GM18867 (cell line): ENCODE results near the gene GALNT11.

Experiments used
- ATAC-seq: cut with Tn5 transposase; IDR thresholded peaks from one replicate; pipeline ENCODE4 v1.9.1; 2021; ENCODE audit warnings: mild to moderate bottlenecking, moderate library complexity; ENCODE audit not compliant: unreplicated experiment

The GALNT11 gene

DNA sequence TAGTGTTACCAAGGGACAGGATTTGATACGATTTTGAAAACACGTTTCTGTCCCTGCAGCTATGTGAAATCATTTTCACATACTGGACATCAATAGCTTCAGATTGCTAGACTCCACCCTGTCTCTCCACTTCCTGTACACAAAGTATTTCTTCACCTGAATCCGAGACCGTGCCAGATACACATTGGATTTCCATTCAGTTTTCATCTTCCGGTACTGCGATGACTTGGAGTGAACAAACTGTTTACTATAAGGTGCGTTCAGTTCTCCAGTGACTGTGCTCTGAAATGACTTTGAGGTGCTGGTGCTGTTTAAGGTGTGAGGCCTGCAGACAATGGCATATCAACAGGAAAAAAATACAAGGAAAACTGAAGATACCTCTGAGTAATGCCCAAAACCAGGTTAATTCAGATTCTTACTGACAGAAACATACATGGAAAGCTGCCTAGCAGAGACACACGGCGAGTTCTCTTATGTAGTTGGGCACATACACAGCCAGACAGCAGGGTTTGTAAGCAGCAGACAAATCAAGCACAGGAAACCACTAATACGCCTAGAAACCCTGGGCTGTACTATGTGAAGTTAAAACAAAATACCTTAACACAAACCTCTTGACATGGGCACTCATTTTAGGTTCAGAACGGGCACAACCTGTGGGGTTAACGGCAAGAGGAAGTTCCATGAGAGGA, 119.2 kb downstream of the GALNT11 start:
- ATAC-seq: no peak

- no peak for ATAC-seq
Measured at GRCh38 chr7:152145853-152146466, 120.5 kb downstream of the GALNT11 start.

DNA sequence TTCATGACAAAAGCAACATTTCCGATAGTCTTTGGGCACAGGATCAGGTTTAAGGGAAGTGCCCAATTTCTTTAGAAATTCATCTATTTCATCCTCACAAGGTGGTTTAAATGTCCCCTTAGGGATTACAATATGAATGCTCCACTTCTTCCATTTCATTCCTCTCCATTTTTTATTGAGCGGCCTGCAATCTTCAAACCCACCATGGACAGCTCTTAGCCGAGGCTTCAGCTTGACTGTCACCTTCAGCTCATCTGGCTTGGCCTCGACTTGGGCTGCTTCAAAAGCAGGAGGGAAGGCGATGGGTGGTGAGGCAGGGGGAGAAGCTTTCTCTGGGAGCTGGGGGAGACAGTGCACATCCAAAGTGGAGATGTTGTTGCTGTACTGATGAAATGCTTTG, 123.2 kb downstream of the GALNT11 start:
- ATAC-seq: no peak

DNA sequence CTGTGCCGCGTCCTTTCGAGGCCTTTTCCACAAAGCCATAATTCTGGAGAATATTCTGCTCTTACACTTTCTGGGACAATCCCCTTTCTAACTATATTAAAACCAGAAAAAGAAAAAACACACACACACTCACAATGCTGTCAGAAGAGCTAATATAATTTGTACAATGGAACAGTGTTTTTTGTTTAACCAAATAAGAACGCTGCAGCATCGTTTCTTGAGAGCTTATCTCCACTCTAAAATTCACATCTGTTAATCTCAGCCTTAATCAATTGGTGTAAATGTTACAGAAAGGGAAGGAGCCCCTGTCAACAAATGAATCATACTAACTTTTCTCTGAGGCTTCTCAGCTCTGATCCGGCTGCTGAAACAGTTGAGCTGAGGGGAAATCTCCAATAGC, 123.9 kb downstream of the GALNT11 start:
- ATAC-seq: no peak

DNA sequence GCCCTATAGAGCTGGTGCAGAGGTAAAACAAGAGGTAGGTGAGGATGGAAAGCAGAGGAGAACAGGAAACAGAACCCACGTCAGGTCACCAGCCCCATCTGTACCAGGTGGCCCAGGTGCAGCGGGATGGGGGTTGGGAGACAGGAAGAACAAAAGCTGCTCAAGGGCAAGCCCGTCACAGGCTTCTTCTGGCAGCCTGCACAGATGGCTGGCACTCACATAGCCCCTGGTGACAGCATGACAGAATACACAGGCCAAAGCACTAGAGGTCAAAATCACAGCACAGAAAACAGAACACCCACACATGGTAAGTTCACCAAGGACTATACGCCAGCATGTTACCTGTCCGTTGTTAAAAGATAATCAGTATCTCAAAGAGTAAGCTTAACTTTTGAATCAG, 126.8 kb downstream of the GALNT11 start:
- no peak for ATAC-seq

DNA sequence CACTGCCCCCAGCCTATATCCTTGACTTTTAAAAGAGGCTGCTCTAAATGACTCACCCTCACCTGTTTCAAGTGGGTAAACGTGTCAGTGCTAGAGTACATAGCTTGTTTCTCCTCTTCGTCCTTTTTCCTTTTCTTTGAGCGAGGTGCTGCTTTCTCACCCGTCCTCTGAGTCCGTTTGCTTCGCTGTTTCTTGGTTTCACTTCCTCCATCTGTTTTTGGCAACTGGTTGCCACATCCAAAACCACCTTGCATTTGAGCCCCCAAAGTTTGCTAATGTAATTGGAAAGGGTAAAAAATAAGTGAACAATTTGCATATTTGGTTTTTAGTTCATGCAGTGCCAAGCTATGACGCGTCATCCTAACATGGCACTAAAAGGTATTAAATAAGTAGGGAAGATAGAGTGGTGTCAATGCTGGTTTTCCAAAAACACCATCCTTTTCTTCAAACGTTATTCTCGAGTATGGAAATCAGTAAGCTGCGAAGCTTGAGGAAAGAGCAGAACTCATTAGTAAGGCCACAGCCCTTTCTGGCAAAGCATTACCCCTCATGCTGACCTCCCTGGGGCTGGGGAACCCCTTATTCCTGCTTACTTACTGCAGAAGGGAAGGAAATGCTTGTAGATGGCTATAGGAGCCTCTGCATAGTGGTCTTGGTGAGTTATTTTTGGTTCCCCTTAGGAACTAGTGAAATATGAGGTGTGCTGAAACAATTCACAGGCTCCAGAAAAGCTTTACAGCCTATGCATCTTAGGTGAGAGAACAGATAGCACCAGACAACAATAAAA, 133.5 kb downstream of the GALNT11 start:
- ATAC-seq: peak; percentile 95

DNA sequence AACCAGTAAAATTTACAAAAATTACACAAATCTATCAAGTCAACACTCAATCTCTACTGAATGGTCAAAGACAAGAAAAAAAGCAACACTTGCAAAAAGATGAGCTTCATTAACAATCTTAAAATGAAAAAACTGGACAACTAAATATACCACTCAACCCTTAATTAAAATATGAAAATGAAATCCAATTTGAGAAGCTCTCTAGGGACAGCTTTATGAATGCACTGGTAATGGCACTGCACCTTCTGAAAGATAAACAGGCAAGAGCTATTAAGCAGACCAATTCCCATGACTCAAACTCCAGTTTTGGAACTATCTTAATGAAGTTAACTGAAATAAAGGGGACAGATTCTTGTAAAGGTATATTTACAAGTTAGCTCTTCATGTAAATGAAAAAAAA, 135.7 kb downstream of the GALNT11 start:
- ATAC-seq: no peak

DNA sequence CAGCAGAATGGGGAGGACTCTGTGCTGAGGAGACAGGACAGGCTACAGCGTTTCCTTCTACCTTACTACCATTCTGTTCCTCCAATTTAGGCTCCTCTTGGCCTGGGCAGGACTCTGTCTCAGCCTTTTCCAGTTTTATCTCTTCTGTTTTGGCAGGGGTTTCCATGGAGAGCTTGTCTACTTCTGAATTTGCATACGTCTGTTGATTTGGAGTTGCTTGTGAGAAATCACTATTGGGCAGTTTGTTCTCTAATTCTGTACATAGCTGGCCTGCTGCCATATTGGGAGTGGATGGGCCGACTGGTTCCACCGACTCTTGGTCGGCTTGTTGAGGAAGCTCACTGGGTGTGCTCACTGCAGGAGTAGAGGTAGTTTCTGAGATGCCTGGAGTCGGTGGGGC, 136.8 kb downstream of the GALNT11 start:
- ATAC-seq: no peak
